Testis (tissue), 2 donors: ENCODE data around the gene HPS1.

Experiments
- CTCF ChIP-seq, 3 experiments: fragments of 450-650 bp in 2 of 3; fragments of 200-600 bp in 1 of 3; sonication (generic) in 1 of 3; IDR thresholded peaks; one replicate each; pipeline ENCODE4 v1.5.1; 2016 to 2019; ENCODE audit warnings: antibody characterized with exemption in 3 of 3, mild to moderate bottlenecking in 2 of 3, moderate library complexity in 1 of 3
- POLR2A ChIP-seq: fragments of 450-650 bp; IDR thresholded peaks from one replicate; pipeline ENCODE4 v1.6.1; 2017; ENCODE audit warnings: antibody characterized with exemption, mild to moderate bottlenecking, moderate library complexity

GRCh38 chr10:98396096-98397063 is 50.4 kb downstream of the HPS1 start:
- TF ChIP-seq CTCF (IDR thresholded peaks at IDR 0.05): no peak
- no peak for TF ChIP-seq POLR2A
